SK-N-DZ (cell line): Measurements from ENCODE around the gene KCNQ5.

Experiments
- DNase-seq: peaks from one replicate; pipeline ENCODE4 v3.0.0-alpha.2; 2015; ENCODE audit warnings: low spot score

Gene KCNQ5

GRCh38 chr6:72793641-72794395 lies 172.0 kb downstream of the KCNQ5 start:
- no peak for DNase-seq

- DNase-seq: no peak
These were observed 176.3 kb downstream of the KCNQ5 start for GRCh38 chr6:72798196-72798595.

- DNase-seq: no peak
These were observed 188.0 kb downstream of the KCNQ5 start for GRCh38 chr6:72809746-72810379.

- no peak for DNase-seq
These were observed 188.9 kb downstream of the KCNQ5 start for GRCh38 chr6:72810571-72811280.

GRCh38 chr6:72811971-72812421 lies 190.1 kb downstream of the KCNQ5 start:
- no peak for DNase-seq

GRCh38 chr6:72813807-72814596 lies 192.1 kb downstream of the KCNQ5 start:
- DNase-seq: no peak

- no peak for DNase-seq
These were observed 194.2 kb downstream of the KCNQ5 start for GRCh38 chr6:72816022-72816421.

GRCh38 chr6:72817208-72817607 lies 195.3 kb downstream of the KCNQ5 start:
- no peak for DNase-seq

GRCh38 chr6:72819609-72820008 lies 197.7 kb downstream of the KCNQ5 start:
- peak; percentile 23 for DNase-seq

- DNase-seq: no peak
These were observed 198.3 kb downstream of the KCNQ5 start for GRCh38 chr6:72820153-72820552.

- DNase-seq: no peak
These were observed 199.0 kb downstream of the KCNQ5 start for GRCh38 chr6:72820906-72821305.

- DNase-seq: no peak
These were observed 200.2 kb downstream of the KCNQ5 start for GRCh38 chr6:72822023-72822422.

GRCh38 chr6:72822691-72823090 lies 200.8 kb downstream of the KCNQ5 start:
- no peak for DNase-seq

GRCh38 chr6:72824833-72825232 lies 203.0 kb downstream of the KCNQ5 start:
- no peak for DNase-seq

GRCh38 chr6:72825315-72825911 lies 203.5 kb downstream of the KCNQ5 start:
- DNase-seq: no peak

GRCh38 chr6:72826037-72826436 lies 204.2 kb downstream of the KCNQ5 start:
- DNase-seq: no peak

- DNase-seq: no peak
These were observed 205.0 kb downstream of the KCNQ5 start for GRCh38 chr6:72826744-72827438.

GRCh38 chr6:72828904-72829303 lies 207.0 kb downstream of the KCNQ5 start:
- DNase-seq: no peak

- no peak for DNase-seq
These were observed 210.4 kb downstream of the KCNQ5 start for GRCh38 chr6:72832271-72832670.

GRCh38 chr6:72835749-72836148 lies 213.9 kb downstream of the KCNQ5 start:
- DNase-seq: no peak

- DNase-seq: no peak
These were observed 215.1 kb downstream of the KCNQ5 start for GRCh38 chr6:72836971-72837370.
